ENCODE measurements around the gene KRTAP22-1. TPM values are rescaled to one million over a fixed set of nuclear protein-coding genes. Genes with fewer than 3 reads are reported as not detected.

Gene KRTAP22-1
- total RNA-seq = not detected
- polyA plus RNA-seq = not detected
- long read RNA-seq, donor 1 = 0 reads
- long read RNA-seq, donor 2 = 0 reads
- long read RNA-seq, donor 3 = 0 reads

GRCh38 chr21:30600787-30601186 lies at the start of gene KRTAP22-1:
Gene KRTAP22-1, plus strand, starts transcription at chr21:30601087.
- DNase-seq = no peak
- Histone ChIP-seq H3K27ac (no peak within 1 kb of the TSS), H3K27me3 (no peaks in the 10 kb centered on the region), H3K4me1 (ENCODE audit: insufficient read depth) (no peaks in the 10 kb centered on the region), H3K4me3 (no peak within 1 kb of the TSS), H3K36me3 (no peaks in the 10 kb centered on the region), H3K9me3 (no peaks in the 10 kb centered on the region)
- intact Hi-C loops (cut with DNase I) = no loop called here
- 39 to 92% (median 46%) methylated on average over 1 of the region's 1 CpG for WGBS, 3 donors
- TF ChIP-seq POLR2A (IDR thresholded peaks at IDR 0.05) (no peak), EP300 (IDR thresholded peaks at IDR 0.05) (no peak), CTCF (IDR thresholded peaks at IDR 0.05) (no peak)

GRCh38 chr21:30552782-30553181 lies 48.1 kb upstream of the KRTAP22-1 start:
- Histone ChIP-seq H3K27me3 (no peaks in the 10 kb centered on the region), H3K36me3 (no peaks in the 10 kb centered on the region), H3K27ac (no peak overlapping the region), H3K9me3 (no peaks in the 10 kb centered on the region), H3K4me3 (no peak overlapping the region), H3K4me1 (ENCODE audit: insufficient read depth) (no peaks in the 10 kb centered on the region)
- no peak for DNase-seq
- 55 to 76% (median 56%) methylated on average over 1 of the region's 1 CpG for WGBS, 3 donors
- TF ChIP-seq EP300 (IDR thresholded peaks at IDR 0.05) = no peak
- TF ChIP-seq POLR2A (IDR thresholded peaks at IDR 0.05) = no peak
- TF ChIP-seq CTCF (IDR thresholded peaks at IDR 0.05) = no peak
- intact Hi-C loops (cut with DNase I) = no loop called here

- Histone ChIP-seq H3K36me3 (no peaks in the 10 kb centered on the region), H3K27ac (no peak overlapping the region), H3K4me3 (no peak overlapping the region), H3K9me3 (no peaks in the 10 kb centered on the region), H3K27me3 (no peaks in the 10 kb centered on the region), H3K4me1 (ENCODE audit: insufficient read depth) (no peaks in the 10 kb centered on the region)
- WGBS, 3 donors = 79 to 90% (median 82%) methylated on average over 2 of the region's 2 CpGs
- no peak for DNase-seq
- TF ChIP-seq POLR2A (IDR thresholded peaks at IDR 0.05) = no peak
- no peak for TF ChIP-seq EP300 (IDR thresholded peaks at IDR 0.05)
- no peak for TF ChIP-seq CTCF (IDR thresholded peaks at IDR 0.05)
- intact Hi-C loops (cut with DNase I) = no loop called here
Observed at GRCh38 chr21:30555095-30555494, 45.8 kb upstream of the KRTAP22-1 start.

GRCh38 chr21:30561264-30561895 lies 39.5 kb upstream of the KRTAP22-1 start, which contains the start of gene KRTAP19-7:
Gene KRTAP19-7, minus strand, starts transcription at chr21:30561314. Its CDS starts 25 bp downstream, at chr21:30561289.
- TF ChIP-seq CTCF (IDR thresholded peaks at IDR 0.05) (no peak), EP300 (IDR thresholded peaks at IDR 0.05) (no peak), POLR2A (IDR thresholded peaks at IDR 0.05) (no peak)
- no peaks in the 10 kb centered on the region for H3K36me3 ChIP-seq
- no peaks in the 10 kb centered on the region for H3K9me3 ChIP-seq
- H3K27me3 ChIP-seq = no peaks in the 10 kb centered on the region
- no peak for DNase-seq
- intact Hi-C loops (cut with DNase I) = no loop called here
- 54 to 76% (median 68%) methylated on average over 2 of the region's 2 CpGs for WGBS, 3 donors
- H3K27ac ChIP-seq = no peak within 1 kb of the TSS
- H3K4me3 ChIP-seq = no peak within 1 kb of the TSS
- H3K4me1 ChIP-seq (ENCODE audit: insufficient read depth) = no peaks in the 10 kb centered on the region
